Fibroblast of skin of scalp (primary cell): ENCODE data around the gene GPT2.
A peak's percentile ranks its signal among the peaks of the same experiment; 100 is the strongest.

Source experiments
- DNase-seq: peaks from one replicate; pipeline ENCODE4 v3.0.0-alpha.2; 2013

GPT2 gene

GRCh38 chr16:46898006-46898405, 13.8 kb downstream of the GPT2 start:
- DNase-seq, result no peak

GRCh38 chr16:46899443-46900143, 15.4 kb downstream of the GPT2 start:
- no peak for DNase-seq

- no peak for DNase-seq
Measured at GRCh38 chr16:46900455-46901235, 16.5 kb downstream of the GPT2 start.

DNA sequence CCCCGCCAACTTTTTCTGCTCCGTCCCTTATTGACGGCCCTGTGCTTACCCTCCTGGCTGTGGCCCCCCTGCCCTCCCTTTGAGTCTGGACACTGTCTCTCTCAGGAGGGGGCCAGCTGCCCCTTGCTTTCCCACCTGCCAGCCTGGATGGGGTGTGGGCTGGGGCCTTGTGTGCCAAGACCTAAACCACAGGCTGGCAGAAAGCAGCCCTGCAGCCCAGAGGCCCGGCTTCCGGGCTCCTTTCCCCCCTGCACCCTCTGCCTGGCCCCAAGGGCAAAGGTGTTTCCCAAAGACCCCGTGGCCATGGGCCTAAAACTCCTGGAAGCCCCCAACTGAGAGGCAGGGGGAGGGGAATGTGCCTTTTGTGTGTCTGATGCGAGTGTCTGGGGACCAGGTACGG, 17.5 kb downstream of the GPT2 start:
- DNase-seq, result no peak

- DNase-seq, result no peak
Measured at GRCh38 chr16:46903255-46903905, 19.2 kb downstream of the GPT2 start.

DNA sequence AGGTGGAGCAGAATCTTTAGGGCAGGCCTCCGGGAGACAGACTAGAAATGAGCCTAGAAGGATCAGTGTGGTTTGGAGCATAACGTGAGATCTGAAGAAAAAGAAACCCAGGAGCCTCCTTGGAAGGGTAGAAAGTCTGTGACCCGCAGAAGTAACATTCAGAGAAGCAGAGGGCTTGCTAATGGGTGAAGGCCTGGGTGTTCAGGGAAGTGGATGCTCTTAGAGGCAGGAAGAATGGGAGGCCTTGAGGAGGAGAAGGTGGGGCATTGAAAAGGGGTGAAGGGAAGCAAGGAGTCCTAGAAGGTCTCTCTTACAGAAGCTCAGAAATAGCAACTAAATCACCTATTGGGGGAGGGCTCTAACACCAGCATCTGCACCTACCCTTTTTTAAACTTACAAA, 20.3 kb downstream of the GPT2 start:
- DNase-seq, result no peak

- no peak for DNase-seq
Measured at GRCh38 chr16:46906360-46907060, 22.3 kb downstream of the GPT2 start.

DNA sequence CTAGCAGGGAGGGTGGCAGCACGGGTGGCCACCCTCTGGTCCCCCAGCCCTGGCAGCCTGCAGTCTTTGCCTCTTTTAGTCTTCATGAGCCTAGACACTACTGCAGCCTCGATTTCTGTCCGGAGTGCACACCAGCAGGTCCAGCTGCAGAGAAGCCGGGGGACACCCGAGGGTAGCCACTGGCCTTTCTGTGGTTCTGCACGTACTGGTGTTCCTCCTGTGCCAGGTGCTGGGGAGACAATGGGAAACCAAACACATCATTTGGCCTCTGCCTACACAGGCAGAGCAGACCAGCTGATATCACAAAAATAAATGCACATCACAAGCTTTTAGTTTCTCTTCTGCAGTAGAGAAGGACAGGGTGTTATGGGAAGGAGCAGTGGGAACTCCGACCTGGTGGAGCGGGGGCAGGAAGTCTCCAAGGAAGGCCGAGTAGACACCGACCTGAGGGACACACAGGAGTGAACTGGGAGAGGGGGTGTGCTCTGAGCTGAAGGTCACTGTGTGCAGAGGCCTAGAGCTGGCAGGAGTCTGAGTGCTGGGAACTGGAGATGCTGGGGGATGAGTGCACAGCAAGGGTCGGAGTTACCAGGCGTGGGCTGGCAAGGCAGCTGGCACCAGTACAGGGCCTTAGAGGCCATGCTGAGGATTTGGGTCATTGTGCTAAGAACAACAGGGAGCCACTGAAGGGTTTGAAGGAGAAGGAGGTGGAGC, 23.1 kb downstream of the GPT2 start:
- DNase-seq, result no peak

DNA sequence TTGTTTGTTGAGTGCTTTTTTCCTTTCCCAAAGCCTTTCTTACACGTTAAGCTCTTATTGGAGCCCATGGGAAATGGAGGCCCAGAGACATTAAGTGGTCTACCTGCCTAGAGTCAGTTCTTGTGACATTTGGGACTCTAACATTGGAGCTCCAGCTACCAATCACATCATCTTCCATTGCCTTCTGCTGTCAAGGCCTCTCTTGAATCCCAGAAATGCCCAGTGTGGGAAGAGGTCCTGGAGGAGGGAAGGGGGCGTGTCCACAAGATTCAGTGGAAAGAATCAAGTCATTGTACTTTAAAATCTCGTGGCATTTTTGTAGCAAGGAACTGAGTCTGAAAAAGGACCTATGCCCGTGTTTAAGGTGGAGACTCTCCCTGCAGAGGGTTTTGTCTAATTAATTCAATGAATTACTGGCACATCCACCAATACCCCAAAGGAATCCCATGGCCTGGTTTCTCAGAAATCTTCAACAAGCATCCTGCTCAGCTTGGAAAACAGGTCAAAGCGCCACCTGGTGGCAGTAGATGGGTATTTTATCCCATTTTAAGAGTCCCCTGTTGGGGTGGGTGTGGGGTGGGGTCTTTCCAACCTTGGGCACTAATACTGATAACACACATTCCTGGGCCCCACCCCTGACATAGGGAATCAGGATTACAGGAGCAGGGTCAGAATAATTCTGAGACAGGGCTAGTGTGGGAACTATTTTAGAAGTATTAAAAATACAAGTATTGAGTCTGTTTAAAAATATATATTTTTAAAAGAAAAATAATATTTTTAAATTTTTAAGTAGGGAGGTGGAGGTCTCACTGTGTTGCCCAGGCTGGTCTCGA, 24.6 kb downstream of the GPT2 start:
- DNase-seq, result peak; percentile 64

- no peak for DNase-seq
Measured at GRCh38 chr16:46911038-46911437, 26.9 kb downstream of the GPT2 start.

DNA sequence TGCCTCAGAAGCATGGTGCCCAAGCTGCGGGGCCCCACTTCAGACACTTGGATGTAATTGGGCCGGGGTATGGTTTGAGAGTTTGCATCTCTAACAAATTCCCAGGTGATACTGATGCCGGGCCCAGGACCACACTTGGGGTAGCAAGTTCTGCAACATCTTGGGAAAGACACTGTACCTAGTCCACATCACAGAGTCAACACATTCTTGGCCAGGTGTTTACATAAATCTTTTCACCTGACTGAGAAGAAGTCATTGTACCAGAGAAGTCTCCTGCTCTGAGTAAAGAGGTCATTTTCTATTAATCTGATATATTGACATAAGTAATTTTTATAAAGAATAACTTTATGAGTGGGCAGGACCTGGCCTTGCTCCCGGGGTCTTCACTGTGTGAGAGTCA, 27.5 kb downstream of the GPT2 start:
- no peak for DNase-seq

DNA sequence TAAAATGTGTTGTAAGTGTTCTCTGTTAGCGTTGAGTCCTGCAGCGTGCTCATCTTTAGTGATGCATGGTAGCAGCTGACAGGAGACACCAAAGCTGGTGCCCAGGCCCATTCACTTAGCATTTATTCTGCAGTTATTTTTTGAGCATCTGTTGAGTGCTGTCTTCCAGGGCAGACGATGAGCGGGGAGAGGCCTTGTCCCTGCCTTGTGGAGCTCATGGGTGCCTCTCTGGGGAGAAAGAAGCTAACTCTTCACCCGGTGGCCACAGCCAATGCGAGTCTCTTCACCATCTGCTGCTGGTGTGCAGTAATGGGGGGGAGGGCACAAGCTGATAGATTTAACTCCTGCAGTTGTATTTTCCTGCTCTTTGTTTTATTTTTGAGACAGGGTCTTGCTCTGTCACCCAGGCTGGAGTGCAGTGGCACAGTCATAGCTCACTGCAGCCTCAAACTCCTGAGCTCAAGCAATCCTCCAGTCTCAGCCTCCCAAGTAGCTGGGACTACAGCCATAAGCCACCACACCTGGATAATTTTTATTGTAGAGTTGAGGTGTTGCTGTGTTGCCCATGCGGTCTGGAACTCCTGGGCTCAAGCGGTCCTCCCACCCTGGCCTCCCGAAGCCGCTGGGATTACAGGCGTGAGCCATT, 30.5 kb downstream of the GPT2 start:
- DNase-seq, result no peak

DNA sequence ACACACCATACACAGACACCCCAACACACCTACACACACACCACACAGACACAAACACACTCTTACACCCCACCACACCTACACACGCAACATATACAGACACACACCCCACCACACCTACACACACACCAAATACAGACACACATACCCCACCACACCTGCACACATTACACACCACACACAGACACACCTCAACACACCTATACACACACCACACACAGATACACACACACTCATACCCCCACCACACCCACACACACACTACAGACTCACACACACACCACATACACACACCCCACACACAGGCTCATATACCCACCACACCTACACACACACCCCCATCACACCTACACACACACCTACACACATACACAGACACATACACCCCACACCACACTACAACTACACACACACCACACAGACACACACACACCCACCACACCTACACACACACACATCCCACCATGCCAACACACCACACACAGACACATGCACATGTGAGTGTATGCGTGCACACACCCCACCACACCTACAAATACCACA, 31.4 kb downstream of the GPT2 start:
- DNase-seq, result no peak

- no peak for DNase-seq
Measured at GRCh38 chr16:46916980-46917379, 32.8 kb downstream of the GPT2 start.

GRCh38 chr16:46918400-46918799, 34.2 kb downstream of the GPT2 start:
- DNase-seq, result no peak

DNA sequence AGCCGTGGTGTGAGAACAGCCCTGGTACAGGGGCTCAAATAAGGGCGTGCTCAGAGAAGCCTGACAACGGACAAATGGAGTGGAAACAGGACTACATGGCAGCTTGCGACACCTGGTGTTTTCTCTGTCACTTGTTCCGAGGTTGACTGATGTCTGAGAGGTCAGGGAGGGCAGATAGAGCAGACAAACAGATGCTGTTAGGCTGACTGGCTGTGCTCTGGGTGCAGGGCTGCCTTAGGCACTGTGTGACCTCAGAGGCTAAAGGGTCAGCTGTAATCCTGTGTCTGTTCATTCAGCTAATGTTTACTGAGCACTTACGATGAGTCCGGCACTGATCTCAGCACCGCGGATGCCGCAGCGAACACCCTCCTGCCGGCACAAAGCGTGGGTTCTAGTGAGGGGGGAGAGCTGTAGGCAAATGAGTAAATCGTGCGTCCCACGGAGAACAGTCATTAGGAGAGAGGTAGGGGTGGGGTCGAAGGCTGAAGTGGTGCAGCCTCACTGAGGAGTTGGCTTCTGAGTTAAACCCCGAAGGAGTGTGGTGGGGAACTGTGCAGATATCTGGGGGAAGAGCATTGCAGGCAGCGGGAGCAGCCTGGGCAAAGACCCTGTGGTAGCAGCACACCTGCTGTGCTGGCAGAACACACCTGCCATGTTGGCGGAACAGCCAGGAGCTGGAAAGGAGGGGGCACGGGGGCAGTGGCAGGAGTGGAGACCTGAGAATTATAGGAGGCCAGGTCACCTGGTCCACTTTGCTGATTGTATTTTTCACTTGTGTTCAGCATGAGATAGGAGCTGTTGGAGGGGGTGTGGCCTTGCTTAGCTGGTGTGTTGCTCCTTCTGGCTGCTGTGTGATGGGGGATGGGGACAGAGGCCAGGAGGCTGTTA, 35.0 kb downstream of the GPT2 start:
- DNase-seq, result no peak

DNA sequence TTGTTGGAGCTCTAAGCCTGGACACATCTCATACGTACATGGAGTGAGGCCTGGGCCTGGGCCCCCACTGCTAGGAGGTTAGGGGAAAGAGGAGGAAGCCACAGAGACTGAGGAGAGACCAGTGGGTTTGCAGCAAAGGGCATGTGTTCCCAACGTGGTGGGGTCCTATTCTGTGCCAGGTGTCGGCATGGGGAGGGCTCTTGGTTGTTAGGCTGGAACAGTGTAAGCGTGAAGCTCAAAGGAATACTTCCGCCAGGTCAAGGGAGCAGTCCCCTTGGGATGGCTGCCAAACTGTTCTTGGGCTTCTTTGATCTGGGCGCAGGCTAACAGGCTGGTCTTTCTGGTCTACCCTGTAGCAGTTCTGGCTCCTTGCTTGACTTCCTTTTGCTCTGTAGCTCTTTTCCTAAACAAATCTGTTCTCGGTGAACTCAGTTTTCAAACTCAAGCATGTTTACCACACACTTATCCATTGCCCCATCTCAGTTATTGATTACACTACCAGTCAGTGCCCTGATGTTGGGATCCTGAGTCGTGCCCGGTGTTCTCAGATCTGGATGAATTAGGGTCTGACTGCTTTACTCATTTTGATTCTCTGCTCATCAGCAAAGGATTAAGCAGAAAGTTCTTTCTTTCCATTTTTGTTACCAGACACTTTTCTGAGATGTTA, 36.4 kb downstream of the GPT2 start:
- DNase-seq, result no peak

DNA sequence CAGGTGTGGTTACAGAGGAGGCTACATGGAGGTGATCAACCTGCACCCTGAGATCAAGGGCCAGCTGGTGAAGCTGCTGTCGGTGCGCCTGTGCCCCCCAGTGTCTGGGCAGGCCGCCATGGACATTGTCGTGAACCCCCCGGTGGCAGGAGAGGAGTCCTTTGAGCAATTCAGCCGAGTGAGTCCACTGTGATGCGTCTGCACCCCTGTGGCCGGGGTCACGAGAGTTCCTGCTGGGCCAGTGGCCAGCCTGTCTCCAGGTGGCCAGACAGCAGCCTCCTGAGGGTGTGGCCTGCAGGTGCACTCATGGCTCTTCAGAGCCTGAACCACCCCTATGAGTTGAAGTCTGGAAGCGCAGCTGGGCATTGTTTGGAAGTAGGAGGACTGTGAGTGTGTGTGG, 38.1 kb downstream of the GPT2 start:
- no peak for DNase-seq
